SK-MEL-5 (cell line): Measurements from ENCODE around the gene CST3. TPM values are rescaled to one million over a fixed set of nuclear protein-coding genes. Genes with fewer than 3 reads are reported as not detected.
"Not testable (repeated sequence)": the region's sequence is repeated elsewhere in the genome, so short reads cannot be mapped to it uniquely, and the experiment has no call there.

Experiments used
- DNase-seq: peaks from one replicate; pipeline ENCODE4 v3.0.0-alpha.2; 2016; ENCODE audit warnings: low read depth, low spot score
- in situ Hi-C: cut with HindIII; loops from 2 replicates; pipeline ENCODE4 v1.10.0; 2016; ENCODE audit warnings: low sequenced_read_pairs, high pct_unique_total_duplicates, low pct_unique_long_range_greater_than_20kb
- polyA plus RNA-seq, 2 experiments: library from polyadenylated mRNA; depleted of rRNA; stranded (reverse); fragments of >200 nt; gene quantifications; 2 replicates each; pipeline ENCODE4 v1.2.3, GENCODE V29; 2015
- total RNA-seq: library from RNA; depleted of rRNA; stranded (reverse); fragments of >200 nt; shearing (Covaris generic); gene quantifications from 2 replicates; pipeline ENCODE4 v1.2.3, GENCODE V29; 2014; rRNA removed

The CST3 gene
- total RNA-seq: 294 and 300 TPM in 2 replicates
- polyA plus RNA-seq (2015; cell fraction: cytosol; rRNA removed): 911 and 984 TPM in 2 replicates
- 63.3 and 64.3 TPM in 2 replicates for polyA plus RNA-seq (2015; cell fraction: nucleus; rRNA removed)

GRCh38 chr20:23637282-23638221 lies at the start of gene CST3:
CST3 (minus strand) TSS chr20:23637955; CDS start chr20:23637862, 93 bp downstream.
- in situ Hi-C loops: no loop called here
- peak; percentile 89 for DNase-seq

GRCh38 chr20:23686046-23686750 lies 48.4 kb upstream of the CST3 start:
- in situ Hi-C loops: no loop called here

GRCh38 chr20:23685529-23685896 lies 47.8 kb upstream of the CST3 start:
- in situ Hi-C loops, DNase-seq: not testable (repeated sequence)

More at GRCh38 chr20:23686046-23686750, 48.4 kb upstream of the CST3 start:
- DNase-seq: no peak

GRCh38 chr20:23684261-23684660 lies 46.5 kb upstream of the CST3 start:
- no peak for DNase-seq
- in situ Hi-C loops: no loop called here

- no peak for DNase-seq
- in situ Hi-C loops: no loop called here
Observed at GRCh38 chr20:23683807-23684206, 46.1 kb upstream of the CST3 start.

- in situ Hi-C loops: no loop called here
Observed at GRCh38 chr20:23683281-23683680, 45.5 kb upstream of the CST3 start.

GRCh38 chr20:23680146-23680545 lies 42.4 kb upstream of the CST3 start:
- in situ Hi-C loops: no loop called here
- no peak for DNase-seq

More at GRCh38 chr20:23683281-23683680, 45.5 kb upstream of the CST3 start:
- no peak for DNase-seq

GRCh38 chr20:23679133-23680092 lies 41.7 kb upstream of the CST3 start:
- in situ Hi-C loops: no loop called here
- DNase-seq: no peak

GRCh38 chr20:23673209-23673608 lies 35.5 kb upstream of the CST3 start:
- no peak for DNase-seq
- in situ Hi-C loops: no loop called here

- DNase-seq: no peak
- in situ Hi-C loops: no loop called here
Observed at GRCh38 chr20:23672158-23672557, 34.4 kb upstream of the CST3 start.

GRCh38 chr20:23671479-23671878 lies 33.7 kb upstream of the CST3 start:
- in situ Hi-C loops: no loop called here
- no peak for DNase-seq

- in situ Hi-C loops: no loop called here
- DNase-seq: no peak
Observed at GRCh38 chr20:23670361-23670760, 32.6 kb upstream of the CST3 start.

- no peak for DNase-seq
- in situ Hi-C loops: no loop called here
Observed at GRCh38 chr20:23669866-23670265, 32.1 kb upstream of the CST3 start.

GRCh38 chr20:23669327-23669726 lies 31.6 kb upstream of the CST3 start:
- DNase-seq: no peak
- in situ Hi-C loops: no loop called here

GRCh38 chr20:23668477-23668951 lies 30.8 kb upstream of the CST3 start:
- in situ Hi-C loops: no loop called here
- DNase-seq: peak; percentile 78

- no peak for DNase-seq
- in situ Hi-C loops: no loop called here
Observed at GRCh38 chr20:23667666-23668065, 29.9 kb upstream of the CST3 start.

- DNase-seq: no peak
- in situ Hi-C loops: no loop called here
Observed at GRCh38 chr20:23666698-23667097, 28.9 kb upstream of the CST3 start.
